Ishikawa (cell line): ENCODE results near the gene DPYD.

Source experiments
- CEBPB ChIP-seq: IDR thresholded peaks from 2 replicates; pipeline ENCODE4 v1.6.1; 2012
- CREB1 ChIP-seq: IDR thresholded peaks from 2 replicates; pipeline ENCODE4 v1.6.1; 2012; ENCODE audit warnings: low read depth
- EGR1 ChIP-seq: IDR thresholded peaks from 2 replicates; pipeline ENCODE4 v1.6.1; 2012
- EP300 ChIP-seq: IDR thresholded peaks from 2 replicates; pipeline ENCODE4 v1.6.1; 2012; ENCODE audit warnings: borderline replicate concordance
- FOXM1 ChIP-seq: IDR thresholded peaks from 2 replicates; pipeline ENCODE4 v1.6.1; 2012; ENCODE audit warnings: low read depth, borderline replicate concordance
- MAX ChIP-seq: IDR thresholded peaks from 2 replicates; pipeline ENCODE4 v1.6.1; 2012
- RAD21 ChIP-seq: IDR thresholded peaks from 2 replicates; pipeline ENCODE4 v1.6.1; 2012; ENCODE audit warnings: low read depth
- TAF1 ChIP-seq: IDR thresholded peaks from 2 replicates; pipeline ENCODE4 v1.6.1; 2012; ENCODE audit warnings: low read depth, mild to moderate bottlenecking
- TCF12 ChIP-seq: IDR thresholded peaks from 2 replicates; pipeline ENCODE4 v1.6.1; 2012; ENCODE audit warnings: low read depth
- TEAD4 ChIP-seq: IDR thresholded peaks from 2 replicates; pipeline ENCODE4 v1.6.1; 2012
- USF1 ChIP-seq: IDR thresholded peaks from 2 replicates; pipeline ENCODE4 v1.6.1; 2012
- YY1 ChIP-seq: IDR thresholded peaks from 2 replicates; pipeline ENCODE4 v1.6.1; 2012; ENCODE audit warnings: low read depth

GRCh38 chr1:97186381-97186780 is 734.5 kb downstream of the DPYD start:
- no peak for TF ChIP-seq TAF1
- TF ChIP-seq FOXM1 = no peak
- no peak for TF ChIP-seq YY1
- TF ChIP-seq EP300 = no peak
- TF ChIP-seq EGR1 = no peak
- TF ChIP-seq CREB1 = no peak
- no peak for TF ChIP-seq CEBPB
- no peak for TF ChIP-seq USF1
- no peak for TF ChIP-seq TCF12
- no peak for TF ChIP-seq TEAD4
- TF ChIP-seq RAD21 = peak; percentile 49
- TF ChIP-seq MAX = no peak
